ENCODE results near the gene ERCC1.
"Not testable (repeated sequence)": the region's sequence is repeated elsewhere in the genome, so short reads cannot be mapped to it uniquely, and the experiment has no call there.

The ERCC1 gene

GRCh38 chr19:45455707-45456499 lies 32.2 kb upstream of the ERCC1 start:
- DNase-seq, result peak; percentile 66

- no peak for DNase-seq
Measured at GRCh38 chr19:45451850-45452387, 28.2 kb upstream of the ERCC1 start.

GRCh38 chr19:45451131-45451849 lies 27.6 kb upstream of the ERCC1 start:
- peak; percentile 72 for DNase-seq

GRCh38 chr19:45450012-45450333 lies 26.3 kb upstream of the ERCC1 start:
- peak; percentile 50 for DNase-seq

GRCh38 chr19:45448887-45449299 lies 25.2 kb upstream of the ERCC1 start:
- DNase-seq, result no peak

- no peak for DNase-seq
Measured at GRCh38 chr19:45448425-45448756, 24.7 kb upstream of the ERCC1 start.

- DNase-seq, result no peak
Measured at GRCh38 chr19:45446944-45447343, 23.2 kb upstream of the ERCC1 start.

- DNase-seq, result no peak
Measured at GRCh38 chr19:45446295-45446694, 22.6 kb upstream of the ERCC1 start.

- DNase-seq, result no peak
Measured at GRCh38 chr19:45445139-45445538, 21.4 kb upstream of the ERCC1 start.

- DNase-seq, result peak; percentile 80
Measured at GRCh38 chr19:45444318-45445041, 20.8 kb upstream of the ERCC1 start.

GRCh38 chr19:45443462-45444317 lies 20.0 kb upstream of the ERCC1 start:
- DNase-seq, result peak; percentile 38

GRCh38 chr19:45442778-45443461 lies 19.2 kb upstream of the ERCC1 start:
- DNase-seq, result peak; percentile 42

GRCh38 chr19:45442408-45442777 lies 18.7 kb upstream of the ERCC1 start:
- DNase-seq, result no peak

GRCh38 chr19:45440873-45441654 lies 17.3 kb upstream of the ERCC1 start:
- DNase-seq, result no peak

GRCh38 chr19:45440259-45440638 lies 16.5 kb upstream of the ERCC1 start:
- no peak for DNase-seq

GRCh38 chr19:45439569-45440258 lies 16.0 kb upstream of the ERCC1 start:
- peak; percentile 82 for DNase-seq

- DNase-seq, result no peak
Measured at GRCh38 chr19:45439190-45439568, 15.5 kb upstream of the ERCC1 start.

- no peak for DNase-seq
Measured at GRCh38 chr19:45437328-45437727, 13.6 kb upstream of the ERCC1 start.

- not testable (repeated sequence) for DNase-seq
Measured at GRCh38 chr19:45432543-45432942, 8.8 kb upstream of the ERCC1 start.

- not testable (repeated sequence) for DNase-seq
Measured at GRCh38 chr19:45431008-45431407, 7.3 kb upstream of the ERCC1 start.

- DNase-seq, result not testable (repeated sequence)
Measured at GRCh38 chr19:45429896-45430295, 6.2 kb upstream of the ERCC1 start.
